H9 (cell line): ENCODE data around the gene ACAA2. TPM values are rescaled to one million over a fixed set of nuclear protein-coding genes. Genes with fewer than 3 reads are reported as not detected.

Experiments
- DNase-seq: peaks from one replicate; pipeline ENCODE4 v3.0.0-alpha.2; 2017
- H2AFZ ChIP-seq: one replicate; pipeline ENCODE4 v1.6.1; 2013; ENCODE audit warnings: mild to moderate bottlenecking, low read length, control low read depth, moderate library complexity
- H2AK5ac ChIP-seq: 2 replicates; pipeline ENCODE4 v1.6.1; 2013; ENCODE audit warnings: low read length, control low read depth, mixed read lengths; ENCODE audit not compliant: insufficient read length
- H2BK120ac ChIP-seq: one replicate; pipeline ENCODE4 v1.6.1; 2013; ENCODE audit warnings: low read depth, mild to moderate bottlenecking, low read length, control low read depth, inconsistent platforms; ENCODE audit not compliant: poor library complexity, severe bottlenecking
- H2BK12ac ChIP-seq: 2 replicates; pipeline ENCODE4 v1.6.1; 2013; ENCODE audit warnings: low read length, control low read depth, mixed read lengths, low read depth; ENCODE audit not compliant: insufficient read length
- H2BK15ac ChIP-seq: 2 replicates; pipeline ENCODE4 v1.6.1; 2013; ENCODE audit warnings: low read depth, low read length, control low read depth
- H2BK20ac ChIP-seq: one replicate; pipeline ENCODE4 v1.6.1; 2013; ENCODE audit warnings: low read depth, mild to moderate bottlenecking, low read length, control low read depth, inconsistent platforms; ENCODE audit not compliant: poor library complexity, severe bottlenecking
- H2BK5ac ChIP-seq: 2 replicates; pipeline ENCODE4 v1.6.1; 2013; ENCODE audit warnings: low read length, control low read depth, mixed read lengths; ENCODE audit not compliant: insufficient read length
- H3K14ac ChIP-seq: 2 replicates; pipeline ENCODE4 v1.6.1; 2013; ENCODE audit warnings: low read length, control low read depth; ENCODE audit not compliant: insufficient read depth
- H3K18ac ChIP-seq: 2 replicates; pipeline ENCODE4 v1.6.1; 2013; ENCODE audit warnings: low read depth, mild to moderate bottlenecking, mixed read lengths, low read length, control low read depth; ENCODE audit not compliant: insufficient read length
- H3K23ac ChIP-seq: 2 replicates; pipeline ENCODE4 v1.6.1; 2013; ENCODE audit warnings: low read length, control low read depth, mixed read lengths, low read depth; ENCODE audit not compliant: insufficient read length
- H3K23me2 ChIP-seq: 2 replicates; pipeline ENCODE4 v1.6.1; 2013; ENCODE audit warnings: low read depth, mild to moderate bottlenecking, mixed read lengths, low read length, control low read depth; ENCODE audit not compliant: insufficient read length, poor library complexity, severe bottlenecking
- H3K27ac ChIP-seq: 2 replicates; pipeline ENCODE4 v1.5.1; 2013; ENCODE audit warnings: low read length, control low read depth, mixed read lengths, low read depth; ENCODE audit not compliant: insufficient read length
- H3K27me3 ChIP-seq: 2 replicates; pipeline ENCODE4 v1.6.1; 2013; ENCODE audit warnings: low read length, control low read depth, inconsistent platforms; ENCODE audit not compliant: insufficient read depth
- H3K4ac ChIP-seq: 2 replicates; pipeline ENCODE4 v1.6.1; 2013; ENCODE audit warnings: low read depth, mild to moderate bottlenecking, control low read depth, inconsistent platforms, low read length, moderate library complexity
- H3K4me1 ChIP-seq: 2 replicates; pipeline ENCODE4 v1.6.1; 2013; ENCODE audit warnings: low read length, control low read depth, inconsistent platforms; ENCODE audit not compliant: insufficient read depth
- H3K4me2 ChIP-seq: 2 replicates; pipeline ENCODE4 v1.6.1; 2013; ENCODE audit warnings: low read length, control low read depth, mixed read lengths; ENCODE audit not compliant: insufficient read length, insufficient read depth
- H3K56ac ChIP-seq: 2 replicates; pipeline ENCODE4 v1.6.1; 2013; ENCODE audit warnings: low read depth, mild to moderate bottlenecking, mixed read lengths, low read length, control low read depth; ENCODE audit not compliant: insufficient read length
- H3K79me1 ChIP-seq: 2 replicates; pipeline ENCODE4 v1.6.1; 2013; ENCODE audit warnings: low read depth, mild to moderate bottlenecking, moderate library complexity, low read length, control low read depth, inconsistent platforms; ENCODE audit not compliant: insufficient read depth, poor library complexity, severe bottlenecking
- H3K79me2 ChIP-seq: 2 replicates; pipeline ENCODE4 v1.6.1; 2013; ENCODE audit warnings: low read length, control low read depth, inconsistent platforms; ENCODE audit not compliant: insufficient read depth
- H3K9ac ChIP-seq: 2 replicates; pipeline ENCODE4 v1.6.1; 2013; ENCODE audit warnings: low read length, control low read depth, mixed read lengths; ENCODE audit not compliant: insufficient read length; ENCODE audit errors: extremely low read depth
- H3K9me3 ChIP-seq: one replicate; pipeline ENCODE4 v1.6.1; 2013; ENCODE audit warnings: low read depth, low read length, inconsistent platforms; ENCODE audit not compliant: control insufficient read depth
- H3T11ph ChIP-seq: one replicate; pipeline ENCODE4 v1.6.1; 2013; ENCODE audit warnings: mild to moderate bottlenecking, low read length, control low read depth, inconsistent platforms
- H4K20me1 ChIP-seq: one replicate; pipeline ENCODE4 v1.6.1; 2013; ENCODE audit not compliant: control insufficient read depth, insufficient read length, insufficient read depth
- H4K5ac ChIP-seq: 2 replicates; pipeline ENCODE4 v1.6.1; 2013; ENCODE audit warnings: low read depth, mild to moderate bottlenecking, mixed read lengths, low read length, control low read depth; ENCODE audit not compliant: insufficient read length
- H4K8ac ChIP-seq: replicated peaks from 2 replicates; pipeline ENCODE4 v1.6.1; 2013; ENCODE audit warnings: low read length, control low read depth, mixed read lengths, low read depth; ENCODE audit not compliant: insufficient read length
- H4K91ac ChIP-seq: 2 replicates; pipeline ENCODE4 v1.6.1; 2013; ENCODE audit warnings: low read depth, mild to moderate bottlenecking, moderate library complexity, mixed read lengths, low read length, control low read depth; ENCODE audit not compliant: insufficient read length
- H3K27ac Mint-ChIP-seq, 3 experiments: 2 replicates in 2 of 3; 3 replicates in 1 of 3; pipeline ENCODE4 v1.8.0; 2020 to 2021; ENCODE audit warnings: mixed read lengths in 3 of 3, mild to moderate bottlenecking in 1 of 3, moderate library complexity in 1 of 3
- H3K27me3 Mint-ChIP-seq: 2 replicates; pipeline ENCODE4 v1.8.0; 2021; ENCODE audit warnings: low read depth, mild to moderate bottlenecking, moderate library complexity, mixed read lengths
- H3K36me3 Mint-ChIP-seq, 3 experiments: 2 replicates in 2 of 3; 3 replicates in 1 of 3; pipeline ENCODE4 v1.8.0; 2020 to 2021; ENCODE audit warnings: low read depth in 3 of 3, mixed read lengths in 3 of 3; ENCODE audit not compliant: insufficient read depth in 1 of 3
- H3K4me1 Mint-ChIP-seq, 2 experiments: 2 replicates each; pipeline ENCODE4 v1.8.0; 2020; ENCODE audit warnings: mixed read lengths in 2 of 2
- H3K4me3 Mint-ChIP-seq, 2 experiments: 2 replicates in 1 of 2; 3 replicates in 1 of 2; pipeline ENCODE4 v1.8.0; 2020 to 2021; ENCODE audit warnings: mild to moderate bottlenecking in 2 of 2, mixed read lengths in 2 of 2, moderate library complexity in 1 of 2
- H3K9me3 Mint-ChIP-seq, 2 experiments: 2 replicates in 1 of 2; 3 replicates in 1 of 2; pipeline ENCODE4 v1.8.0; 2020; ENCODE audit warnings: mild to moderate bottlenecking in 2 of 2, mixed read lengths in 2 of 2, moderate library complexity in 1 of 2
- WGBS: extraction: QIAGEN DNeasy Blood & Tissue Kit; methylation state at CpG from one replicate; pipeline ENCODE4 v1.1.7; 2013; ENCODE audit warnings: missing lambda C conversion rate, low lambda C conversion rate, mixed read lengths; ENCODE audit not compliant: insufficient read length; ENCODE audit errors: extremely low coverage; 5-methylcytosine and 5-hydroxymethylcytosine counted together
- total RNA-seq: library from RNA; stranded (reverse); gene quantifications from 2 replicates; pipeline ENCODE4 v1.2.1, GENCODE V29; 2021
- TF ChIP-seq, protein P1 (sequence below): fragments of 200-600 bp; sonication (generic); conservative IDR thresholded peaks from 3 replicates; pipeline ENCODE4 v1.8.0; 2021; ENCODE audit warnings: antibody characterized with exemption, mild to moderate bottlenecking

Gene ACAA2
- total RNA-seq, 1 experiment from 2014 or later, result 115 TPM

- Histone ChIP-seq H3T11ph (no peak overlapping the region), H3K14ac (no peak overlapping the region), H3K9ac (no peak overlapping the region), H3K23me2 (no peaks in the 10 kb centered on the region), H3K27me3 (no peaks in the 10 kb centered on the region), H4K20me1 (no peaks in the 10 kb centered on the region), H3K27ac (no peak overlapping the region), H2AK5ac (no peak overlapping the region), H3K9me3 (no peaks in the 10 kb centered on the region), H4K8ac (no peak overlapping the region), H3K4me2 (no peak overlapping the region), H2BK15ac (no peak overlapping the region), H3K79me1 (peaks cover 5% of the 10 kb centered on the region), H3K23ac (no peak overlapping the region), H3K79me2 (peaks cover 8% of the 10 kb centered on the region; the same call in 1 of the 2 replicates), H4K91ac (no peak overlapping the region), H3K56ac (no peak overlapping the region), H3K4ac (no peak overlapping the region), H2BK12ac (no peak overlapping the region), H3K18ac (no peak overlapping the region), H2BK20ac (no peak overlapping the region), H2AFZ (no peak overlapping the region), H4K5ac (no peak overlapping the region), H3K4me1 (no peaks in the 10 kb centered on the region), H2BK120ac (no peak overlapping the region), H2BK5ac (no peak overlapping the region)
- H3K36me3 Mint-ChIP-seq, result peaks cover 44 to 54% (median 50%) of the 10 kb centered on the region in 3 experiments
- H3K4me1 Mint-ChIP-seq, result no peaks in the 10 kb centered on the region; a peak in 1 of 4 replicates
- no peak overlapping the region for H3K27ac Mint-ChIP-seq
- DNase-seq, result no peak
- TF ChIP-seq, protein P1, sequence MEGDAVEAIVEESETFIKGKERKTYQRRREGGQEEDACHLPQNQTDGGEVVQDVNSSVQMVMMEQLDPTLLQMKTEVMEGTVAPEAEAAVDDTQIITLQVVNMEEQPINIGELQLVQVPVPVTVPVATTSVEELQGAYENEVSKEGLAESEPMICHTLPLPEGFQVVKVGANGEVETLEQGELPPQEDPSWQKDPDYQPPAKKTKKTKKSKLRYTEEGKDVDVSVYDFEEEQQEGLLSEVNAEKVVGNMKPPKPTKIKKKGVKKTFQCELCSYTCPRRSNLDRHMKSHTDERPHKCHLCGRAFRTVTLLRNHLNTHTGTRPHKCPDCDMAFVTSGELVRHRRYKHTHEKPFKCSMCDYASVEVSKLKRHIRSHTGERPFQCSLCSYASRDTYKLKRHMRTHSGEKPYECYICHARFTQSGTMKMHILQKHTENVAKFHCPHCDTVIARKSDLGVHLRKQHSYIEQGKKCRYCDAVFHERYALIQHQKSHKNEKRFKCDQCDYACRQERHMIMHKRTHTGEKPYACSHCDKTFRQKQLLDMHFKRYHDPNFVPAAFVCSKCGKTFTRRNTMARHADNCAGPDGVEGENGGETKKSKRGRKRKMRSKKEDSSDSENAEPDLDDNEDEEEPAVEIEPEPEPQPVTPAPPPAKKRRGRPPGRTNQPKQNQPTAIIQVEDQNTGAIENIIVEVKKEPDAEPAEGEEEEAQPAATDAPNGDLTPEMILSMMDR, result no peak
- no peak overlapping the region for H3K4me3 Mint-ChIP-seq
- no CpG with 5 or more reads among the region's 5 CpGs for WGBS
- H3K27me3 Mint-ChIP-seq, result no peaks in the 10 kb centered on the region; the same call in none of the 2 replicates
- H3K9me3 Mint-ChIP-seq, result peaks cover 20 to 24% of the 10 kb centered on the region in 2 experiments
These were observed 9.2 kb downstream of the ACAA2 start for GRCh38 chr18:49804096-49804495.
